Measurements from ENCODE around the gene TH. TPM values are rescaled to one million over a fixed set of nuclear protein-coding genes. Genes with fewer than 3 reads are reported as not detected.
"Not testable (repeated sequence)": the region's sequence is repeated elsewhere in the genome, so short reads cannot be mapped to it uniquely, and the experiment has no call there.

TH gene
- total RNA-seq, 1 experiment from 2014 or later, result 0.26 TPM

GRCh38 chr11:2195756-2196088 lies 24.1 kb upstream of the TH start:
- DNase-seq (ENCODE audit: low spot score), result no peak

GRCh38 chr11:2194877-2195755 lies 23.5 kb upstream of the TH start:
- no peak for DNase-seq (ENCODE audit: low spot score)

- DNase-seq (ENCODE audit: low spot score), result not testable (repeated sequence)
Observed at GRCh38 chr11:2193888-2194595, 22.4 kb upstream of the TH start.

GRCh38 chr11:2193099-2193887 lies 21.7 kb upstream of the TH start:
- no peak for DNase-seq (ENCODE audit: low spot score)

GRCh38 chr11:2192435-2192834 lies 20.8 kb upstream of the TH start:
- no peak for DNase-seq (ENCODE audit: low spot score)

- no peak for DNase-seq (ENCODE audit: low spot score)
Observed at GRCh38 chr11:2191883-2192282, 20.3 kb upstream of the TH start.

GRCh38 chr11:2190657-2191471 lies 19.2 kb upstream of the TH start:
- DNase-seq (ENCODE audit: low spot score), result no peak

GRCh38 chr11:2189938-2190656 lies 18.5 kb upstream of the TH start:
- no peak for DNase-seq (ENCODE audit: low spot score)

GRCh38 chr11:2188745-2189144 lies 17.1 kb upstream of the TH start:
- DNase-seq (ENCODE audit: low spot score), result no peak

- DNase-seq (ENCODE audit: low spot score), result no peak
Observed at GRCh38 chr11:2187280-2187707, 15.7 kb upstream of the TH start.

GRCh38 chr11:2186669-2187279 lies 15.2 kb upstream of the TH start:
- DNase-seq (ENCODE audit: low spot score), result peak; percentile 33

GRCh38 chr11:2185324-2186085 lies 13.9 kb upstream of the TH start:
- no peak for DNase-seq (ENCODE audit: low spot score)

- no peak for DNase-seq (ENCODE audit: low spot score)
Observed at GRCh38 chr11:2182692-2183474, 11.3 kb upstream of the TH start.

- no peak for DNase-seq (ENCODE audit: low spot score)
Observed at GRCh38 chr11:2182075-2182474, 10.5 kb upstream of the TH start.

- peak; percentile 77 for DNase-seq (ENCODE audit: low spot score)
Observed at GRCh38 chr11:2180789-2181370, 9.3 kb upstream of the TH start.

- DNase-seq (ENCODE audit: low spot score), result no peak
Observed at GRCh38 chr11:2180347-2180746, 8.7 kb upstream of the TH start.

GRCh38 chr11:2179516-2179915 lies 7.9 kb upstream of the TH start:
- no peak for DNase-seq (ENCODE audit: low spot score)

GRCh38 chr11:2178906-2179494 lies 7.4 kb upstream of the TH start:
- DNase-seq (ENCODE audit: low spot score), result peak; percentile 98

Data from A172 (cell line).